Measurements from ENCODE around the gene ALDH1L1.

Gene ALDH1L1

GRCh38 chr3:126147932-126148683 is 32.3 kb downstream of the ALDH1L1 start:
- no peaks in the 10 kb centered on the region for H3K4me1 ChIP-seq (ENCODE audit: insufficient read depth, low read length)
- H3K27me3 ChIP-seq (ENCODE audit: insufficient read depth, low read length), result peaks cover 4% of the 10 kb centered on the region
- H3K36me3 ChIP-seq (ENCODE audit: insufficient read depth, low read length), result no peaks in the 10 kb centered on the region
- H3K4me3 ChIP-seq (ENCODE audit: low read length), result no peak overlapping the region
- no peaks in the 10 kb centered on the region for H3K9me3 ChIP-seq (ENCODE audit: low read length)
- H2AFZ ChIP-seq (ENCODE audit: low read depth, low read length), result no peak overlapping the region

GRCh38 chr3:126147147-126147931 is 33.0 kb downstream of the ALDH1L1 start:
- Histone ChIP-seq H3K4me3 (ENCODE audit: low read length) (no peak overlapping the region), H3K36me3 (ENCODE audit: insufficient read depth, low read length) (no peaks in the 10 kb centered on the region), H2AFZ (ENCODE audit: low read depth, low read length) (no peak overlapping the region), H3K4me1 (ENCODE audit: insufficient read depth, low read length) (no peaks in the 10 kb centered on the region), H3K27me3 (ENCODE audit: insufficient read depth, low read length) (peaks cover 4% of the 10 kb centered on the region), H3K9me3 (ENCODE audit: low read length) (no peaks in the 10 kb centered on the region)

GRCh38 chr3:126146525-126147146 is 33.8 kb downstream of the ALDH1L1 start:
- Histone ChIP-seq H2AFZ (ENCODE audit: low read depth, low read length) (no peak overlapping the region), H3K4me1 (ENCODE audit: insufficient read depth, low read length) (no peaks in the 10 kb centered on the region), H3K4me3 (ENCODE audit: low read length) (no peak overlapping the region), H3K9me3 (ENCODE audit: low read length) (no peaks in the 10 kb centered on the region), H3K27me3 (ENCODE audit: insufficient read depth, low read length) (peaks cover 7% of the 10 kb centered on the region), H3K36me3 (ENCODE audit: insufficient read depth, low read length) (no peaks in the 10 kb centered on the region)

GRCh38 chr3:126146034-126146433 is 34.4 kb downstream of the ALDH1L1 start:
- Histone ChIP-seq H3K4me3 (ENCODE audit: low read length) (no peak overlapping the region), H3K27me3 (ENCODE audit: insufficient read depth, low read length) (peaks cover 7% of the 10 kb centered on the region), H3K9me3 (ENCODE audit: low read length) (no peaks in the 10 kb centered on the region), H3K36me3 (ENCODE audit: insufficient read depth, low read length) (no peaks in the 10 kb centered on the region), H3K4me1 (ENCODE audit: insufficient read depth, low read length) (no peaks in the 10 kb centered on the region), H2AFZ (ENCODE audit: low read depth, low read length) (no peak overlapping the region)

- Histone ChIP-seq H3K9me3 (ENCODE audit: low read length) (no peaks in the 10 kb centered on the region), H3K4me1 (ENCODE audit: insufficient read depth, low read length) (no peaks in the 10 kb centered on the region), H3K4me3 (ENCODE audit: low read length) (no peak overlapping the region), H3K27me3 (ENCODE audit: insufficient read depth, low read length) (peaks cover 8% of the 10 kb centered on the region), H2AFZ (ENCODE audit: low read depth, low read length) (no peak overlapping the region), H3K36me3 (ENCODE audit: insufficient read depth, low read length) (no peaks in the 10 kb centered on the region)
These were observed 37.7 kb downstream of the ALDH1L1 start for GRCh38 chr3:126142652-126143051.

- H3K36me3 ChIP-seq (ENCODE audit: insufficient read depth, low read length), result no peaks in the 10 kb centered on the region
- no peak overlapping the region for H3K4me3 ChIP-seq (ENCODE audit: low read length)
- peaks cover 7% of the 10 kb centered on the region for H3K27me3 ChIP-seq (ENCODE audit: insufficient read depth, low read length)
- no peaks in the 10 kb centered on the region for H3K9me3 ChIP-seq (ENCODE audit: low read length)
- no peaks in the 10 kb centered on the region for H3K4me1 ChIP-seq (ENCODE audit: insufficient read depth, low read length)
- H2AFZ ChIP-seq (ENCODE audit: low read depth, low read length), result no peak overlapping the region
These were observed 42.8 kb downstream of the ALDH1L1 start for GRCh38 chr3:126137490-126138130.

- Histone ChIP-seq H2AFZ (ENCODE audit: low read depth, low read length) (no peak overlapping the region), H3K4me1 (ENCODE audit: insufficient read depth, low read length) (no peaks in the 10 kb centered on the region), H3K36me3 (ENCODE audit: insufficient read depth, low read length) (no peaks in the 10 kb centered on the region), H3K4me3 (ENCODE audit: low read length) (no peak overlapping the region), H3K27me3 (ENCODE audit: insufficient read depth, low read length) (peaks cover 12% of the 10 kb centered on the region), H3K9me3 (ENCODE audit: low read length) (no peaks in the 10 kb centered on the region)
These were observed 43.8 kb downstream of the ALDH1L1 start for GRCh38 chr3:126136428-126137220.

GRCh38 chr3:126135406-126136076 is 44.8 kb downstream of the ALDH1L1 start:
- H3K36me3 ChIP-seq (ENCODE audit: insufficient read depth, low read length), result no peaks in the 10 kb centered on the region
- H3K4me3 ChIP-seq (ENCODE audit: low read length), result no peak overlapping the region
- H2AFZ ChIP-seq (ENCODE audit: low read depth, low read length), result no peak overlapping the region
- H3K27me3 ChIP-seq (ENCODE audit: insufficient read depth, low read length), result peaks cover 15% of the 10 kb centered on the region
- no peaks in the 10 kb centered on the region for H3K9me3 ChIP-seq (ENCODE audit: low read length)
- no peaks in the 10 kb centered on the region for H3K4me1 ChIP-seq (ENCODE audit: insufficient read depth, low read length)

- no peak overlapping the region for H2AFZ ChIP-seq (ENCODE audit: low read depth, low read length)
- H3K36me3 ChIP-seq (ENCODE audit: insufficient read depth, low read length), result no peaks in the 10 kb centered on the region
- no peaks in the 10 kb centered on the region for H3K4me1 ChIP-seq (ENCODE audit: insufficient read depth, low read length)
These were observed 45.3 kb downstream of the ALDH1L1 start for GRCh38 chr3:126135071-126135405.

GRCh38 chr3:126134219-126134975 is 46.0 kb downstream of the ALDH1L1 start:
- H3K27me3 ChIP-seq (ENCODE audit: insufficient read depth, low read length), result peaks cover 17% of the 10 kb centered on the region
- no peaks in the 10 kb centered on the region for H3K4me1 ChIP-seq (ENCODE audit: insufficient read depth, low read length)
- H3K36me3 ChIP-seq (ENCODE audit: insufficient read depth, low read length), result no peaks in the 10 kb centered on the region
- H2AFZ ChIP-seq (ENCODE audit: low read depth, low read length), result no peak overlapping the region
- no peak overlapping the region for H3K4me3 ChIP-seq (ENCODE audit: low read length)
- no peaks in the 10 kb centered on the region for H3K9me3 ChIP-seq (ENCODE audit: low read length)

More at GRCh38 chr3:126135071-126135405, 45.3 kb downstream of the ALDH1L1 start:
- Histone ChIP-seq H3K27me3 (ENCODE audit: insufficient read depth, low read length) (peaks cover 15% of the 10 kb centered on the region), H3K9me3 (ENCODE audit: low read length) (no peaks in the 10 kb centered on the region), H3K4me3 (ENCODE audit: low read length) (no peak overlapping the region)

- Histone ChIP-seq H3K36me3 (ENCODE audit: insufficient read depth, low read length) (no peaks in the 10 kb centered on the region), H3K27me3 (ENCODE audit: insufficient read depth, low read length) (peaks cover 17% of the 10 kb centered on the region), H3K9me3 (ENCODE audit: low read length) (no peaks in the 10 kb centered on the region), H2AFZ (ENCODE audit: low read depth, low read length) (no peak overlapping the region), H3K4me3 (ENCODE audit: low read length) (no peak overlapping the region), H3K4me1 (ENCODE audit: insufficient read depth, low read length) (no peaks in the 10 kb centered on the region)
These were observed 46.8 kb downstream of the ALDH1L1 start for GRCh38 chr3:126133606-126134005.
